Measurements from ENCODE around the gene RIT2.

Gene RIT2

GRCh38 chr18:42950732-42951131, 164.8 kb downstream of the RIT2 start:
- no peak for TF ChIP-seq CTCF (IDR thresholded peaks at IDR 0.05)

- TF ChIP-seq CTCF (IDR thresholded peaks at IDR 0.05), result no peak
Observed at GRCh38 chr18:42948831-42949230, 166.7 kb downstream of the RIT2 start.

- no peak for TF ChIP-seq CTCF (IDR thresholded peaks at IDR 0.05)
Observed at GRCh38 chr18:42941860-42942259, 173.6 kb downstream of the RIT2 start.

GRCh38 chr18:42941021-42941420, 174.5 kb downstream of the RIT2 start:
- TF ChIP-seq CTCF (IDR thresholded peaks at IDR 0.05), result no peak

GRCh38 chr18:42937436-42937835, 178.0 kb downstream of the RIT2 start:
- TF ChIP-seq CTCF (IDR thresholded peaks at IDR 0.05), result no peak

- no peak for TF ChIP-seq CTCF (IDR thresholded peaks at IDR 0.05)
Observed at GRCh38 chr18:42936289-42936688, 179.2 kb downstream of the RIT2 start.

GRCh38 chr18:42931491-42931890, 184.0 kb downstream of the RIT2 start:
- TF ChIP-seq CTCF (IDR thresholded peaks at IDR 0.05), result no peak

- no peak for TF ChIP-seq CTCF (IDR thresholded peaks at IDR 0.05)
Observed at GRCh38 chr18:42929857-42930256, 185.6 kb downstream of the RIT2 start.
